GM21360 (cell line): ENCODE results near the gene CIDEA.

Experiments used
- ATAC-seq: cut with Tn5 transposase; IDR thresholded peaks from one replicate; pipeline ENCODE4 v1.9.1; 2021; ENCODE audit warnings: mild to moderate bottlenecking, moderate library complexity; ENCODE audit not compliant: unreplicated experiment

The CIDEA gene

GRCh38 chr18:12317664-12318333 is 63.6 kb downstream of the CIDEA start:
- no peak for ATAC-seq

GRCh38 chr18:12318334-12318697 is 64.2 kb downstream of the CIDEA start:
- ATAC-seq = no peak

DNA sequence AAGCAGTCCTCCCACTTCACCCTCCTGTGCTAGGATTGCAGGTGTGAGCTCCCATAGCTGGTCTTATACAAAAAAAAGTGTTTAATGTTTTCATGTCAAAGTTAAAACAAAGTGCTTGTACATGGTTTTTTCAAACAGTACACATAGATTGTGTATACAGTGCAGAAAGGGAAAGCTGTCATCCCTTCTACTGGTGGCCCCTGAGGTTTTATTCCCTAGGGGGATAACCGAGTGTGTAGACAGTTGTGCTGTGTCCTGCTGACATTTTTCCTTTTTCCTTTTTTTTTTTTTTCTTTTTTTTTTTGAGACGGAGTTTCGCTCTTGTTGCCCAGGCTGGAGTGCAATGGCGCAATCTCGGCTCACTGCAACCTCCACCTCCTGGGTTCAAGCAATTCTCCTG is 64.7 kb downstream of the CIDEA start:
- no peak for ATAC-seq

- no peak for ATAC-seq
These were observed 67.2 kb downstream of the CIDEA start for GRCh38 chr18:12321333-12321732.

DNA sequence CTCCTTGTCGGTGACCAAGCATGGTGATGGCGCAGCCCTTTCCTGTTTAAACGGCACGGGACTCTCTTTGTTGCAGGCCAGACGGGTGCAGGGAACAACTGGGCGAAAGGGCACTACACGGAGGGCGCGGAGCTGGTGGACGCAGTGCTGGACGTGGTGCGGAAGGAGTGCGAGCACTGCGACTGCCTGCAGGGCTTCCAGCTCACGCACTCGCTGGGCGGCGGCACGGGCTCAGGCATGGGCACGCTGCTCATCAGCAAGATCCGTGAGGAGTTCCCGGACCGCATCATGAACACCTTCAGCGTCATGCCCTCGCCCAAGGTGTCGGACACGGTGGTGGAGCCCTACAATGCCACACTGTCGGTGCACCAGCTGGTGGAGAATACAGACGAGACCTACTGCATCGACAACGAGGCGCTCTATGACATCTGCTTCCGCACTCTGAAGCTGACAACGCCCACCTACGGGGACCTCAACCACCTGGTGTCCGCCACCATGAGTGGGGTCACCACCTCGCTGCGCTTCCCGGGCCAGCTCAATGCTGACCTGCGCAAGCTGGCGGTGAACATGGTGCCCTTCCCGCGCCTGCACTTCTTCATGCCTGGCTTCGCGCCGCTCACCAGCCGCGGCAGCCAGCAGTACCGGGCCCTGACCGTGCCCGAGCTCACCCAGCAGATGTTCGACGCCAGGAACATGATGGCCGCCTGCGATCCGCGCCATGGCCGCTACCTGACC is 71.0 kb downstream of the CIDEA start:
- ATAC-seq = no peak

DNA sequence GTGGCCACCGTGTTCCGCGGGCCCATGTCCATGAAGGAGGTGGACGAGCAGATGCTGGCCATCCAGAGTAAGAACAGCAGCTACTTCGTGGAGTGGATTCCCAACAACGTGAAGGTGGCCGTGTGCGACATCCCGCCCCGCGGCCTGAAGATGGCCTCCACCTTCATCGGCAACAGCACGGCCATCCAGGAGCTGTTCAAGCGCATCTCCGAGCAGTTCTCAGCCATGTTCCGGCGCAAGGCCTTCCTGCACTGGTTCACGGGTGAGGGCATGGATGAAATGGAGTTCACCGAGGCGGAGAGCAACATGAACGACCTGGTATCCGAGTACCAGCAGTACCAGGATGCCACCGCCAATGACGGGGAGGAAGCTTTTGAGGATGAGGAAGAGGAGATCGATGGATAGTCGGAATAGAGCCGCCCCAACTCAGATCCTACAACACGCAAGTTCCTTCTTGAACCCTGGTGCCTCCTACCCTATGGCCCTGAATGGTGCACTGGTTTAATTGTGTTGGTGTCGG is 71.6 kb downstream of the CIDEA start:
- ATAC-seq = no peak

DNA sequence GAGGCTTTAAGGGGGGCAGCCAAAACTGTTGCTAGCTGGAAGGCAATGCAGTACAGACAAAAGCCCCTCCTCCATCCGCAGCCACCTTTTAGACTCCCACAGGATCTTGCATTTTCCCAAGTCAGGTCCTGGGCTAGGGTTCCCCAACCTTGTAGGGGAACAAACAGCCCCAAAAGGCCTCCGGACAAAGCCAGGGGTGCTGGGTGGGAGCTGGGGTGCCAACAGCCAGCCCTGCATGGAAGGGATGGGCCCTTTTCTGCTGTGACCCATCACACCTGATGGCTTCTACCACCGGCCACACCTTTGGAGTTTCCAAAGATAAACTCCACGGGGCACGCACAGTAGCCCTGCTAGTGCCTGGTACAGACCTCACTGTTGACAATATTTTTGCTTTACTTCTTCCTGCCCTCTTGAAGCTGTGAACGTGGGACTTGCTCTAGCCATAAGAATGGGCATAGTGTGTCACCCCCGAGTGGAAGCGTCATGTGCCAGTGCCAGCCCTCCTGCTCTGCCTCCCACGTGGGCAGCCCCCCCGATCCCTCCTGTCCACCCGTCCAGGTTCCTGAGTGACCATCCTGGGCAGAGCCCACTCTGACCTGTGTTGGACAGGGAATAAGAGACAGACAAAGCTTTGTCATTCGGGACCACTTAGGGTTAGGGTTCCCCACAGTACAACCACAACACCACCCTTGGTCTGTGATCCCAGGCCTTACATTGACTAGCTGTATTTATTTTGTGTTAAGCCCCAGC is 72.7 kb downstream of the CIDEA start:
- no peak for ATAC-seq
